DND-41 (cell line): ENCODE results near the gene HCAR2.

Experiments
- ATAC-seq: fragments of 200-7000 bp; cut with Tn5 transposase; 3 replicates; pipeline ENCODE4 v1.9.1; 2021; ENCODE audit warnings: low read depth; ENCODE audit not compliant: insufficient read depth
- DNase-seq: peaks from one replicate; pipeline ENCODE4 v3.0.0-alpha.2; 2020
- H2AFZ ChIP-seq: 2 replicates; pipeline ENCODE4 v1.6.0; 2012; ENCODE audit warnings: low read depth, low read length
- H3K27ac ChIP-seq: 2 replicates; pipeline ENCODE4 v1.5.1; 2012; ENCODE audit warnings: low read length, inconsistent platforms
- H3K27me3 ChIP-seq: fragments of 200-600 bp; sonication (generic); 2 replicates; pipeline ENCODE4 v1.6.0; 2012; ENCODE audit warnings: low read length, mild to moderate bottlenecking, inconsistent platforms; ENCODE audit not compliant: insufficient read depth, poor library complexity
- H3K36me3 ChIP-seq: 2 replicates; pipeline ENCODE4 v1.5.1; 2012; ENCODE audit warnings: low read length, inconsistent platforms; ENCODE audit not compliant: insufficient read depth
- H3K4me1 ChIP-seq: 2 replicates; pipeline ENCODE4 v1.5.1; 2012; ENCODE audit warnings: mild to moderate bottlenecking, low read length; ENCODE audit not compliant: insufficient read depth
- H3K4me2 ChIP-seq: 2 replicates; pipeline ENCODE4 v1.6.0; 2012; ENCODE audit warnings: mild to moderate bottlenecking, moderate library complexity, low read length, inconsistent platforms; ENCODE audit not compliant: insufficient read depth
- H3K4me3 ChIP-seq, 2 experiments: fragments of 200-600 bp in 1 of 2; shearing (Covaris generic) in 1 of 2; 2 replicates each; pipeline ENCODE4 v1.5.1; 2012 to 2016; ENCODE audit warnings: inconsistent platforms in 2 of 2, low read length in 2 of 2, mild to moderate bottlenecking in 2 of 2, low read depth in 1 of 2, moderate library complexity in 1 of 2
- H3K79me2 ChIP-seq: 2 replicates; pipeline ENCODE4 v1.6.0; 2012; ENCODE audit warnings: low read length, inconsistent platforms; ENCODE audit not compliant: insufficient read depth
- H3K9ac ChIP-seq: 2 replicates; pipeline ENCODE4 v1.6.0; 2012; ENCODE audit warnings: low read depth, mild to moderate bottlenecking, inconsistent platforms, low read length, moderate library complexity
- H3K9me3 ChIP-seq: 2 replicates; pipeline ENCODE4 v1.5.1; 2012; ENCODE audit warnings: low read length, moderate library complexity, mild to moderate bottlenecking, inconsistent platforms; ENCODE audit not compliant: insufficient read depth, severe bottlenecking
- H4K20me1 ChIP-seq: 2 replicates; pipeline ENCODE4 v1.6.0; 2012; ENCODE audit warnings: low read length; ENCODE audit not compliant: insufficient read depth
- CTCF ChIP-seq: IDR thresholded peaks from 2 replicates; pipeline ENCODE4 v1.5.1; 2012; ENCODE audit warnings: borderline replicate concordance, low read length, moderate library complexity, mild to moderate bottlenecking; ENCODE audit not compliant: poor library complexity, severe bottlenecking; ENCODE audit errors: extremely low read depth
- EZH2 ChIP-seq: IDR thresholded peaks from 3 replicates; pipeline ENCODE4 v1.6.1; 2012; ENCODE audit warnings: borderline replicate concordance, low read depth, mild to moderate bottlenecking, moderate library complexity, low read length, inconsistent platforms; ENCODE audit not compliant: severe bottlenecking

HCAR2 gene

GRCh38 chr12:122672515-122672914 is 30.6 kb downstream of the HCAR2 start:
- H3K9me3 ChIP-seq: no peaks in the 10 kb centered on the region
- no peaks in the 10 kb centered on the region for H3K27me3 ChIP-seq
- TF ChIP-seq EZH2 (no peak), CTCF (no peak)
- H3K4me3 ChIP-seq: no peak overlapping the region
- no peak overlapping the region for H2AFZ ChIP-seq
- no peaks in the 10 kb centered on the region for H3K36me3 ChIP-seq
- DNase-seq (no peak), ATAC-seq (no peak)
- no peak overlapping the region for H3K27ac ChIP-seq
- H3K4me2 ChIP-seq: no peak overlapping the region
- H3K79me2 ChIP-seq: no peaks in the 10 kb centered on the region
- no peak overlapping the region for H3K9ac ChIP-seq
- H4K20me1 ChIP-seq: no peaks in the 10 kb centered on the region
- H3K4me1 ChIP-seq: no peaks in the 10 kb centered on the region

DNA sequence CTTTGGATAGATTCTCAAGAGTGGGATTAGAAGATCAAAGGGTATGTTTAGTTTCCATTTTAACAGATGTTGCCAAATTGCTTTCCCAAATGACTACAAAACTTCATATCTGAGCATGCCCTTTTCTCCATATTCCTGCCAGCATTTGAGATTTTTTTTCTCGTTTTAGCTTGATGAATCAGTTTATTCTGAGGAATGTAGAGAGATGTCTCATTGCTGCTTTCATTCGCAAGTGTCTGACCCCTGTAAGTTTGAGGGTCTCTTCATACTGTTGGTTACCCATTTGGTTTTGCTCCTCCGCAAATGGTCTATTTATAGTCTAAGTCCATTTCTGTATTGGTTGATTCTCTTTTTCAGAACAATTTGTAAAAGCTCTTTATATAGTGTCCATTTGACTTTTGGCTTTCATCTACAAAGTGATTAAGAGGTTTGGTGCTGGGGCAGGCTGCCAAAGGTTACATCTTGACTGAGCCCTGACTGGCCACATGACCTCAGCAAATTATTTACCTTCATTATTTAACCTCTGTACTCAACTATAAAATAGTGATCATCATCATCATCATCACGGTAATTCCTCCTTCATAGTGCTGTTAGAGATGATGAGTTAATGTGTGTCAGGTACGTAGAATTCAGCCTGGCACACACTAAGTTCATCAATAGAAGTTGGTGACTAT is 33.6 kb downstream of the HCAR2 start:
- DNase-seq (no peak), ATAC-seq (no peak)
- H4K20me1 ChIP-seq: no peaks in the 10 kb centered on the region
- H3K4me2 ChIP-seq: no peak overlapping the region
- no peaks in the 10 kb centered on the region for H3K36me3 ChIP-seq
- H2AFZ ChIP-seq: no peak overlapping the region
- no peaks in the 10 kb centered on the region for H3K79me2 ChIP-seq
- H3K9me3 ChIP-seq: no peaks in the 10 kb centered on the region
- no peak overlapping the region for H3K4me3 ChIP-seq
- no peak overlapping the region for H3K27ac ChIP-seq
- no peaks in the 10 kb centered on the region for H3K4me1 ChIP-seq
- H3K27me3 ChIP-seq: no peaks in the 10 kb centered on the region
- no peak overlapping the region for H3K9ac ChIP-seq
- TF ChIP-seq CTCF: no peak

GRCh38 chr12:122668268-122668667 is 34.9 kb downstream of the HCAR2 start:
- DNase-seq (no peak), ATAC-seq (no peak)
- Histone ChIP-seq H3K4me1 (no peaks in the 10 kb centered on the region), H3K4me3 (no peak overlapping the region), H3K79me2 (no peaks in the 10 kb centered on the region), H4K20me1 (no peaks in the 10 kb centered on the region), H3K9ac (no peak overlapping the region), H2AFZ (no peak overlapping the region), H3K4me2 (no peak overlapping the region), H3K9me3 (no peaks in the 10 kb centered on the region), H3K36me3 (no peaks in the 10 kb centered on the region), H3K27ac (no peak overlapping the region), H3K27me3 (no peaks in the 10 kb centered on the region)
- TF ChIP-seq EZH2: no peak
- no peak for TF ChIP-seq CTCF

DNA sequence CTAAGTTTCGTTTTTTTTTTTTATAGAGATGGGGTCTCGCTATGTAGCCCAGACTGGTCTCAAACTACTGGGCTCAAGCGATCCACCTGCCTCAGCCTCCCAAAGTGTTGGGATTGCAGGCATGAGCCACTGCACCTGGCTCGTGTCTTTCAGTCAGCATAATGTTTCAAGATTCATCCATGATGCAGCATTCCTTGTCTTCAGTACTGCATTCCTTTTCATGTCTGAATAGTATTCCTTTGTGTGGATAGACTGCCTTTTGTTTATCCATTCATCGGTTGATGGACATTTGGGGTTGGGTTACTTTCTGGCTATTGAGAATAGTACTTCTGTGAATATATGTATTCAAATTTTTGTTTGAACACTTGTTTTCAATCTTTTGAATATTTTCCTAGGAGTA is 37.4 kb downstream of the HCAR2 start:
- Histone ChIP-seq H3K27me3 (no peaks in the 10 kb centered on the region), H3K9me3 (no peaks in the 10 kb centered on the region), H3K4me1 (no peaks in the 10 kb centered on the region), H3K9ac (no peak overlapping the region), H3K36me3 (no peaks in the 10 kb centered on the region), H3K27ac (no peak overlapping the region), H4K20me1 (no peaks in the 10 kb centered on the region), H3K4me2 (no peak overlapping the region), H3K79me2 (no peaks in the 10 kb centered on the region), H3K4me3 (no peak overlapping the region), H2AFZ (no peak overlapping the region)
- no peak for TF ChIP-seq EZH2
- TF ChIP-seq CTCF: no peak
- no peak for ATAC-seq
- DNase-seq: no peak
